Sigmoid colon (tissue), 4 donors: ENCODE data around the gene MCCC2.

Source experiments
- CTCF ChIP-seq, 4 experiments: fragments of 450-650 bp in 3 of 4; fragments of 200-600 bp in 1 of 4; IDR thresholded peaks; one replicate each; pipeline ENCODE4 v1.5.1; 2016 to 2019; ENCODE audit warnings: antibody characterized with exemption in 4 of 4, mild to moderate bottlenecking in 3 of 4, moderate library complexity in 2 of 4
- POLR2A ChIP-seq, 2 donors: fragments of 450-650 bp; IDR thresholded peaks; one replicate each; pipeline ENCODE4 v1.6.1; 2016; ENCODE audit warnings: antibody characterized with exemption in 2 of 2, mild to moderate bottlenecking in 2 of 2, moderate library complexity in 2 of 2
- POLR2AphosphoS5 ChIP-seq, 4 donors: sonication (generic); formaldehyde crosslinking; IDR thresholded peaks; one replicate each; pipeline ENCODE4 v1.6.1; 2017; ENCODE audit warnings: antibody characterized with exemption in 4 of 4

GRCh38 chr5:71596169-71596568, 9.0 kb downstream of the MCCC2 start:
- TF ChIP-seq CTCF (IDR thresholded peaks at IDR 0.05) (no peak), POLR2AphosphoS5 (IDR thresholded peaks at IDR 0.05) (no peak), POLR2A (IDR thresholded peaks at IDR 0.05) (no peak)
